ENCODE results near the gene KRTAP17-1.

KRTAP17-1 gene

DNA sequence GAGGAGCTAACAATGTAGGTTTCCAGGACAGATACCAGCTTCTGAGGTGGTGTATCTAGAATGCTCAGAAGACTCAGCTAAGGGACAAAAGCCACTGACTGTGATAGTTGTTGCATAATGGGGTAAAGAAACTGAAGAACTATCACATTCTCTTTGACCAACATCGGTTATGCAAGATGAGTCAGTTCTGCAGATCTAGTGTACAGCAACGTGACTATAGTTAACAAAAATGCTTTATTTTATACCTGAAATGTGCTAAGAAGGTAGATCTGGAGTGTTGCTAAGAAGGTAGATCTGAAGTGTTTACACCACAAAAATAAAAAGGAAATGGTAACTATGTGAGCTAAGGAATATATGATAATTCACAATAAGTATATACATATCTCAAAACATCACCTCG lies 47.8 kb downstream of the KRTAP17-1 start:
- no peak for TF ChIP-seq TAF1 (IDR thresholded peaks at IDR 0.05; ENCODE audit: low read depth)
- no peak for TF ChIP-seq RAD21 (IDR thresholded peaks at IDR 0.05; ENCODE audit: low read depth)
- no peak for TF ChIP-seq TCF12 (IDR thresholded peaks at IDR 0.05; ENCODE audit: low read depth)
- no peak for TF ChIP-seq CREB1 (IDR thresholded peaks at IDR 0.05; ENCODE audit: low read depth)
- no peak for TF ChIP-seq FOXM1 (IDR thresholded peaks at IDR 0.05; ENCODE audit: borderline replicate concordance, low read depth)
- TF ChIP-seq CEBPB (IDR thresholded peaks at IDR 0.05): no peak
- TF ChIP-seq TEAD4 (IDR thresholded peaks at IDR 0.05): no peak
- TF ChIP-seq EGR1 (IDR thresholded peaks at IDR 0.05): no peak
- no peak for TF ChIP-seq YY1 (IDR thresholded peaks at IDR 0.05; ENCODE audit: low read depth)
- TF ChIP-seq NFIC (IDR thresholded peaks at IDR 0.05): no peak
- no peak for TF ChIP-seq MAX (IDR thresholded peaks at IDR 0.05)
- TF ChIP-seq, protein P1, sequence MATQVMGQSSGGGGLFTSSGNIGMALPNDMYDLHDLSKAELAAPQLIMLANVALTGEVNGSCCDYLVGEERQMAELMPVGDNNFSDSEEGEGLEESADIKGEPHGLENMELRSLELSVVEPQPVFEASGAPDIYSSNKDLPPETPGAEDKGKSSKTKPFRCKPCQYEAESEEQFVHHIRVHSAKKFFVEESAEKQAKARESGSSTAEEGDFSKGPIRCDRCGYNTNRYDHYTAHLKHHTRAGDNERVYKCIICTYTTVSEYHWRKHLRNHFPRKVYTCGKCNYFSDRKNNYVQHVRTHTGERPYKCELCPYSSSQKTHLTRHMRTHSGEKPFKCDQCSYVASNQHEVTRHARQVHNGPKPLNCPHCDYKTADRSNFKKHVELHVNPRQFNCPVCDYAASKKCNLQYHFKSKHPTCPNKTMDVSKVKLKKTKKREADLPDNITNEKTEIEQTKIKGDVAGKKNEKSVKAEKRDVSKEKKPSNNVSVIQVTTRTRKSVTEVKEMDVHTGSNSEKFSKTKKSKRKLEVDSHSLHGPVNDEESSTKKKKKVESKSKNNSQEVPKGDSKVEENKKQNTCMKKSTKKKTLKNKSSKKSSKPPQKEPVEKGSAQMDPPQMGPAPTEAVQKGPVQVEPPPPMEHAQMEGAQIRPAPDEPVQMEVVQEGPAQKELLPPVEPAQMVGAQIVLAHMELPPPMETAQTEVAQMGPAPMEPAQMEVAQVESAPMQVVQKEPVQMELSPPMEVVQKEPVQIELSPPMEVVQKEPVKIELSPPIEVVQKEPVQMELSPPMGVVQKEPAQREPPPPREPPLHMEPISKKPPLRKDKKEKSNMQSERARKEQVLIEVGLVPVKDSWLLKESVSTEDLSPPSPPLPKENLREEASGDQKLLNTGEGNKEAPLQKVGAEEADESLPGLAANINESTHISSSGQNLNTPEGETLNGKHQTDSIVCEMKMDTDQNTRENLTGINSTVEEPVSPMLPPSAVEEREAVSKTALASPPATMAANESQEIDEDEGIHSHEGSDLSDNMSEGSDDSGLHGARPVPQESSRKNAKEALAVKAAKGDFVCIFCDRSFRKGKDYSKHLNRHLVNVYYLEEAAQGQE (IDR thresholded peaks at IDR 0.05; ENCODE audit: low read depth): no peak
- TF ChIP-seq, protein P2, sequence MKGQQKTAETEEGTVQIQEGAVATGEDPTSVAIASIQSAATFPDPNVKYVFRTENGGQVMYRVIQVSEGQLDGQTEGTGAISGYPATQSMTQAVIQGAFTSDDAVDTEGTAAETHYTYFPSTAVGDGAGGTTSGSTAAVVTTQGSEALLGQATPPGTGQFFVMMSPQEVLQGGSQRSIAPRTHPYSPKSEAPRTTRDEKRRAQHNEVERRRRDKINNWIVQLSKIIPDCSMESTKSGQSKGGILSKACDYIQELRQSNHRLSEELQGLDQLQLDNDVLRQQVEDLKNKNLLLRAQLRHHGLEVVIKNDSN (IDR thresholded peaks at IDR 0.05): no peak
- no peak for TF ChIP-seq ZBTB7A (IDR thresholded peaks at IDR 0.05; ENCODE audit: low read depth)
- TF ChIP-seq EP300 (IDR thresholded peaks at IDR 0.05; ENCODE audit: borderline replicate concordance): no peak

GRCh38 chr17:41265078-41265477 lies 50.4 kb downstream of the KRTAP17-1 start, which contains the start of gene KRTAP9-6:
TSS of gene KRTAP9-6 (plus strand) at chr17:41265378. CDS start at chr17:41265378, 0 bp downstream.
- TF ChIP-seq MAX (IDR thresholded peaks at IDR 0.05) (no peak), ZBTB7A (IDR thresholded peaks at IDR 0.05; ENCODE audit: low read depth) (no peak), FOXM1 (IDR thresholded peaks at IDR 0.05; ENCODE audit: borderline replicate concordance, low read depth) (no peak), TAF1 (IDR thresholded peaks at IDR 0.05; ENCODE audit: low read depth) (no peak)
- TF ChIP-seq, protein P2 (IDR thresholded peaks at IDR 0.05): no peak

Measured in Ishikawa (cell line).